ENCODE measurements around the gene C1orf87. TPM values are rescaled to one million over a fixed set of nuclear protein-coding genes. Genes with fewer than 3 reads are reported as not detected.

Gene C1orf87
- total and polyA plus RNA-seq, 11 donors = not detected

DNA sequence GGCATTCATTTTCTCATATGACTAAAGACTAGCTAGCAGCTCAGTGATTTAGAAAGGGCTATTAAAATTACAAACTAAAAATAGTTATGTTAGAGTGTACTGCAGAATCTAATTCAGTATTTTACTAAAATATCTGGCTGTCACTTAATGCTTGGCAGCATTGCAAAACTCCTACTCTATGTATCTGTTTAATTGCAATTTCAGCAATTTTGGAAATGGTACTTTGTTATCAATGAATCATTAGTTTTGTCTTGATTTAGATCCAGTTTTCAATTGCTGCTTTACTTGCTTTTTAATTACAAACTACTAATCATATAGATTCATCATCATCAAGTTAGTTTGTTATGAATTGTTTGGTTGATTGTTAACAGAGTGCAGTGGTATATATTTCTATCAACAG, 19.2 kb downstream of the C1orf87 start:
- H3K27ac ChIP-seq = no peak overlapping the region
- H3K4me3 ChIP-seq = no peak overlapping the region
- ATAC-seq (no peak), DNase-seq (no peak)
- TF ChIP-seq POLR2A (IDR thresholded peaks at IDR 0.05) = no peak
- TF ChIP-seq, protein P1, sequence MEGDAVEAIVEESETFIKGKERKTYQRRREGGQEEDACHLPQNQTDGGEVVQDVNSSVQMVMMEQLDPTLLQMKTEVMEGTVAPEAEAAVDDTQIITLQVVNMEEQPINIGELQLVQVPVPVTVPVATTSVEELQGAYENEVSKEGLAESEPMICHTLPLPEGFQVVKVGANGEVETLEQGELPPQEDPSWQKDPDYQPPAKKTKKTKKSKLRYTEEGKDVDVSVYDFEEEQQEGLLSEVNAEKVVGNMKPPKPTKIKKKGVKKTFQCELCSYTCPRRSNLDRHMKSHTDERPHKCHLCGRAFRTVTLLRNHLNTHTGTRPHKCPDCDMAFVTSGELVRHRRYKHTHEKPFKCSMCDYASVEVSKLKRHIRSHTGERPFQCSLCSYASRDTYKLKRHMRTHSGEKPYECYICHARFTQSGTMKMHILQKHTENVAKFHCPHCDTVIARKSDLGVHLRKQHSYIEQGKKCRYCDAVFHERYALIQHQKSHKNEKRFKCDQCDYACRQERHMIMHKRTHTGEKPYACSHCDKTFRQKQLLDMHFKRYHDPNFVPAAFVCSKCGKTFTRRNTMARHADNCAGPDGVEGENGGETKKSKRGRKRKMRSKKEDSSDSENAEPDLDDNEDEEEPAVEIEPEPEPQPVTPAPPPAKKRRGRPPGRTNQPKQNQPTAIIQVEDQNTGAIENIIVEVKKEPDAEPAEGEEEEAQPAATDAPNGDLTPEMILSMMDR (IDR thresholded peaks at IDR 0.05) = no peak
- H3K27me3 ChIP-seq = no peaks in the 10 kb centered on the region
- H3K36me3 ChIP-seq = no peaks in the 10 kb centered on the region
- H3K9me3 ChIP-seq = peaks cover 0 to 15% (median under 1%) of the 10 kb centered on the region in 12 donors
- no peaks in the 10 kb centered on the region for H3K4me1 ChIP-seq
- intact Hi-C loops (cut with DNase I) = no loop called here

DNA sequence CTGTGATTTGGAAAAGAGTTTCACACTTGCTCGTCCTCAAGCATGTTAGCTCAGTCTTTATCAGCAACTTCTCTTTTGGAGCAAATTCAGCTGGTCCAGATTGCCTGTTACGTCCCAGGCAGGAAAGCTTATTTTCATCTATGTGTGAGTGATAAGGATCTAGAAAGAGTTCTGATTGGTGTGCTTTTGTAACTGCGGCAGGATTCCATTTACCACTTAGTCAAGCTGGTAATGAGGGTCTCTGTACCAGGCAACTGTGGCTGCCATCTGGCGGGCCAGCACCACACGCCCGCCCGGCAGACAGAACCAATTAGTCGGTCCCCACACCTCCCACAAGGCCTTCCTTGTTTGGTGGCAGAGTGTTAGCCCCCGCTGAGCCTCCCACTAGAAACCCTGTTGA, 21.0 kb downstream of the C1orf87 start:
- Histone ChIP-seq H3K9me3 (peaks cover 0 to 21% (median 5%) of the 10 kb centered on the region in 12 donors), H3K4me1 (no peaks in the 10 kb centered on the region), H3K36me3 (no peaks in the 10 kb centered on the region), H3K4me3 (no peak overlapping the region), H3K27ac (no peak overlapping the region), H3K27me3 (no peaks in the 10 kb centered on the region)
- no peak for ATAC-seq
- TF ChIP-seq POLR2A (IDR thresholded peaks at IDR 0.05) = no peak
- TF ChIP-seq, protein P1 (IDR thresholded peaks at IDR 0.05) = no peak
- WGBS, 4 donors = 45 to 69% (median 52%) methylated on average over 4 to 9 of the region's 9 CpGs
- intact Hi-C loops (cut with DNase I) = no loop called here
- DNase-seq = no peak

DNA sequence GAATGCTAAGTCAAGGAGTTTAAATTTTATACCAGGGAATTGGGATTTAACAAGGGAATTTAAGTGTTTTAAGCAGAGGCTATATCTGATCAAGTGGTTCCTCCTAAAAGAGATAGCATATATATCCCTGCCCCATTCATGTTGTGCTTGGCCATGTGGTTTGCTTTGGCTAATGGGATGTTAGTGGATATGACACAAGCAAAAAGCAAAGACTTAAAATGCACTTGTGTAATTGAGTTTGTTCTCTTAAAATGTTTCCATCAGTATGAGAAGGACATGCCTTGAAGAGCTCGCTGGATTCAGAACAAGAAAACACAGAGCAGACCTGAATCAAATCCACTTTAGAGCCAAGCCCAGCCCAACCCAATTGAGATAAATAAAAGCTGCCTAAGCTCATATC, 22.4 kb downstream of the C1orf87 start:
- peaks cover 0 to 21% (median 5%) of the 10 kb centered on the region in 12 donors for H3K9me3 ChIP-seq
- H3K36me3 ChIP-seq = no peaks in the 10 kb centered on the region
- H3K4me3 ChIP-seq = no peak overlapping the region
- no peaks in the 10 kb centered on the region for H3K4me1 ChIP-seq
- TF ChIP-seq POLR2A (IDR thresholded peaks at IDR 0.05) = no peak
- TF ChIP-seq, protein P1 (IDR thresholded peaks at IDR 0.05) = no peak
- H3K27ac ChIP-seq = no peak overlapping the region
- DNase-seq = no peak
- H3K27me3 ChIP-seq = no peaks in the 10 kb centered on the region
- intact Hi-C loops (cut with DNase I) = no loop called here
- no peak for ATAC-seq
- 81 to 100% (median 92%) methylated on average over 1 of the region's 1 CpG for WGBS, 4 donors

DNA sequence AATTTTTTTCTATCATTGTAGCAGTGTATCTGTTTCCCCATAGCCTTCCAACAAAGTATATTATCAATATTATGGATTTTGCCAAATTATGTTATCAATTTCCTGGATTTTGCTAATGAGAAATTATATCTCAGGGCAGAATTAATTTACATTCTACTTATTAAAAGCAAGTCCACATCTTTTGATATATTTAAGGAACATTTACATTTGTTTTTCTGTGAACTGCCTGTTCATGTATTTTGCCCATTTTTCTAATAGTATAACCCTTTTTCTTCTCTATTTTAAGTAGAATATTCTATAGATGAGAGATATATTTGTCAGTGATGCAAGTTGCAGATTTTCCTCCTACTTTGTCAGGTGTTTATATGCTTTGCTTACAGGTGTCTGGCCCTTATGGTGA, 24.4 kb downstream of the C1orf87 start:
- H3K4me3 ChIP-seq = no peak overlapping the region
- no peak overlapping the region for H3K27ac ChIP-seq
- intact Hi-C loops (cut with DNase I) = no loop called here
- TF ChIP-seq POLR2A (IDR thresholded peaks at IDR 0.05) = no peak
- TF ChIP-seq, protein P1 (IDR thresholded peaks at IDR 0.05) = no peak
- no peaks in the 10 kb centered on the region for H3K27me3 ChIP-seq
- H3K9me3 ChIP-seq = peaks cover 0 to 21% (median 5%) of the 10 kb centered on the region in 12 donors
- DNase-seq (no peak), ATAC-seq (no peak)
- no peaks in the 10 kb centered on the region for H3K36me3 ChIP-seq
- H3K4me1 ChIP-seq = no peaks in the 10 kb centered on the region

Measured in heart left ventricle (tissue), 16 donors.